Heart left ventricle (tissue), 16 donors: ENCODE data around the gene HTR6. TPM values are rescaled to one million over a fixed set of nuclear protein-coding genes. Genes with fewer than 3 reads are reported as not detected.

Source experiments
- ATAC-seq, 4 donors: fragments of 200-7000 bp; cut with Tn5 transposase; one replicate each; pipeline ENCODE4 v1.9.1; 2020 to 2022; ENCODE audit warnings: moderate library complexity in 4 of 4, mild to moderate bottlenecking in 3 of 4, moderate number of reproducible peaks in 1 of 4
- DNase-seq, 5 donors: peaks; one replicate each; pipeline ENCODE4 v3.0.0-alpha.2; 2020
- H3K27ac ChIP-seq, 12 donors: fragments of 200-600 bp; sonication (generic) in 4 of 12; one replicate each; pipeline versions ENCODE4 v1.5.0 to v1.8.0; 2016 to 2022; ENCODE audit warnings: mild to moderate bottlenecking in 2 of 12
- H3K27me3 ChIP-seq, 9 donors: fragments of 200-600 bp; sonication (generic) in 2 of 9; one replicate each; pipeline versions ENCODE4 v1.5.1 to v1.8.0; 2016 to 2022; ENCODE audit warnings: mild to moderate bottlenecking in 3 of 9
- H3K36me3 ChIP-seq, 9 donors: fragments of 200-600 bp; sonication (generic) in 2 of 9; one replicate each; pipeline versions ENCODE4 v1.5.0 to v1.8.0; 2018 to 2022; ENCODE audit warnings: mild to moderate bottlenecking in 2 of 9
- H3K4me1 ChIP-seq, 12 donors: fragments of 200-600 bp; sonication (generic) in 4 of 12; one replicate each; pipeline versions ENCODE4 v1.5.0 to v1.8.0; 2016 to 2022; ENCODE audit warnings: mild to moderate bottlenecking in 3 of 12
- H3K4me3 ChIP-seq, 12 donors: fragments of 200-600 bp; sonication (generic) in 4 of 12; one replicate each; pipeline versions ENCODE4 v1.5.0 to v1.8.0; 2017 to 2022; ENCODE audit warnings: mild to moderate bottlenecking in 9 of 12, moderate library complexity in 4 of 12
- H3K9me3 ChIP-seq, 12 donors: fragments of 200-600 bp; sonication (generic) in 4 of 12; one replicate each; pipeline versions ENCODE4 v1.5.0 to v1.8.0; 2016 to 2022; ENCODE audit warnings: mild to moderate bottlenecking in 1 of 12
- CTCF ChIP-seq, 12 donors: fragments of 200-600 bp; sonication (generic) in 4 of 12; IDR thresholded peaks; one replicate each; pipeline versions ENCODE4 v1.5.0 to v1.8.0; 2018 to 2022; ENCODE audit warnings: antibody characterized with exemption in 12 of 12, mild to moderate bottlenecking in 5 of 12
- POLR2A ChIP-seq, 2 donors: fragments of 450-650 bp; IDR thresholded peaks; one replicate each; pipeline ENCODE4 v1.6.1; 2017; ENCODE audit warnings: antibody characterized with exemption in 2 of 2, mild to moderate bottlenecking in 2 of 2, moderate library complexity in 2 of 2
- WGBS, 4 donors: extraction: QIAGEN DNeasy Blood & Tissue Kit in 2 of 4; methylation state at CpG; one replicate each; pipeline versions ENCODE4 v1.1.5 to v1.1.7; 2013 to 2018; 5-methylcytosine and 5-hydroxymethylcytosine counted together
- intact Hi-C, 10 donors: fragments of 100-400 bp; cut with DNase I; formaldehyde crosslinking; loops; one replicate each; pipeline versions ENCODE4 v1.11.1 to v1.14.2; 2022
- polyA plus RNA-seq, 2 donors: library from polyadenylated mRNA; stranded (reverse); fragments of 200-250 nt; gene quantifications; one replicate each; pipeline ENCODE4 v1.2.3, GENCODE V29; 2013
- total RNA-seq, 9 donors: library from RNA; depleted of rRNA in 2 of 9; stranded (reverse); fragments of >200 nt in 2 of 9; fragmentation: NEBNext Ultra II Directional in 3 of 9; extraction: Animal tissue kit (Norgen Biotek cat#: 25700) in 3 of 9; gene quantifications; one replicate each; pipeline versions ENCODE4 v1.1.0 to v1.2.4, GENCODE V29; 2016 to 2023
- donor health status: ischemic (EF 13 %, LVEDD 7.1; RV severe dilation, severe dysfunction).
- donor health status: healthy with polysubstance abuse.
- donor health status: DM: no; HTN: yes; CAD: no.
- donor health status: DM: no; HTN: no; CAD: no.
- donor health status: ischemic (EF 25% LVEDD 6.9; RV normal size, moderate dysfunction).
- donor health status: ischemic (EF 25% LVEDD 5.7; RV mildly dilated, moderate dysfunction).
- donor health status: healthy.
- donor health status: DM: yes; HTN: yes; CAD: no.
- donor health status: ischemic (EF 35%, LVEDD 5.7; RV mildly dilated, moderate dysfunction).
- donor health status: nonischemic (EF 11% LVEDD 7.7; RV severe dilation, severe dysfunction).
- donor health status: DM: yes; HTN: yes; CAD: no.
- donor health status: PGD.
- donor health status: ischemic (EF 29% LVEDD 5.4; RV normal size, mild dysfunction).
- donor health status: nonischemic (EF 23%, LVEDD 6.1; RV moderate dilation, normal function).

HTR6 gene
- total and polyA plus RNA-seq, 11 donors, result not detected

GRCh38 chr1:19675797-19676196, 11.1 kb downstream of the HTR6 start:
- peak in 1 of 5 donors; percentile 42 for DNase-seq
- ATAC-seq, result no peak
- Histone ChIP-seq H3K27me3 (peaks cover 0 to 8% (median 0%) of the 10 kb centered on the region in 9 donors), H3K9me3 (no peaks in the 10 kb centered on the region), H3K27ac (no peak overlapping the region), H3K36me3 (no peaks in the 10 kb centered on the region), H3K4me1 (no peaks in the 10 kb centered on the region), H3K4me3 (no peak overlapping the region)
- TF ChIP-seq POLR2A (IDR thresholded peaks at IDR 0.05) (no peak), CTCF (IDR thresholded peaks at IDR 0.05) (no peak)
- intact Hi-C loops, result no loop called here
- WGBS, 4 donors, result 62 to 77% (median 64%) methylated on average over 4 to 5 of the region's 5 CpGs

GRCh38 chr1:19676438-19676922, 11.8 kb downstream of the HTR6 start:
- Histone ChIP-seq H3K4me3 (no peak overlapping the region), H3K9me3 (no peaks in the 10 kb centered on the region), H3K36me3 (no peaks in the 10 kb centered on the region), H3K4me1 (no peaks in the 10 kb centered on the region), H3K27me3 (peaks cover 0 to 4% (median 0%) of the 10 kb centered on the region in 9 donors), H3K27ac (no peak overlapping the region)
- DNase-seq, result peak; percentile 63 to 81 (median 70)
- peak; percentile 66 to 93 (median 86) for ATAC-seq
- intact Hi-C loops, result no loop called here
- TF ChIP-seq POLR2A (IDR thresholded peaks at IDR 0.05) (no peak), CTCF (IDR thresholded peaks at IDR 0.05) (no peak)
- WGBS, 4 donors, result 21 to 25% (median 25%) methylated on average over 10 to 13 of the region's 13 CpGs

GRCh38 chr1:19678493-19678892, 13.8 kb downstream of the HTR6 start:
- intact Hi-C loops, result no loop called here
- WGBS, 4 donors, result 67 to 78% (median 76%) methylated on average over 6 to 11 of the region's 11 CpGs
- H3K9me3 ChIP-seq, result no peaks in the 10 kb centered on the region
- no peaks in the 10 kb centered on the region for H3K4me1 ChIP-seq
- no peak for ATAC-seq
- no peak for TF ChIP-seq CTCF (IDR thresholded peaks at IDR 0.05)
- no peak for TF ChIP-seq POLR2A (IDR thresholded peaks at IDR 0.05)
- no peak overlapping the region for H3K4me3 ChIP-seq
- H3K27ac ChIP-seq, result no peak overlapping the region
- DNase-seq, result peak in 1 of 5 donors; percentile 37
- H3K36me3 ChIP-seq, result peaks cover 0 to 8% (median 0%) of the 10 kb centered on the region in 9 donors
- no peaks in the 10 kb centered on the region for H3K27me3 ChIP-seq

DNA sequence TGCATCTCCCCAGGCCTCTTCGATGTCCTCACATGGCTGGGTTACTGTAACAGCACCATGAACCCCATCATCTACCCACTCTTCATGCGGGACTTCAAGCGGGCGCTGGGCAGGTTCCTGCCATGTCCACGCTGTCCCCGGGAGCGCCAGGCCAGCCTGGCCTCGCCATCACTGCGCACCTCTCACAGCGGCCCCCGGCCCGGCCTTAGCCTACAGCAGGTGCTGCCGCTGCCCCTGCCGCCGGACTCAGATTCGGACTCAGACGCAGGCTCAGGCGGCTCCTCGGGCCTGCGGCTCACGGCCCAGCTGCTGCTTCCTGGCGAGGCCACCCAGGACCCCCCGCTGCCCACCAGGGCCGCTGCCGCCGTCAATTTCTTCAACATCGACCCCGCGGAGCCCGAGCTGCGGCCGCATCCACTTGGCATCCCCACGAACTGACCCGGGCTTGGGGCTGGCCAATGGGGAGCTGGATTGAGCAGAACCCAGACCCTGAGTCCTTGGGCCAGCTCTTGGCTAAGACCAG, 14.3 kb downstream of the HTR6 start:
- Histone ChIP-seq H3K9me3 (no peaks in the 10 kb centered on the region), H3K4me3 (no peak overlapping the region), H3K27ac (no peak overlapping the region), H3K4me1 (no peaks in the 10 kb centered on the region), H3K27me3 (no peaks in the 10 kb centered on the region), H3K36me3 (peaks cover 0 to 8% (median 0%) of the 10 kb centered on the region in 9 donors)
- no peak for TF ChIP-seq CTCF (IDR thresholded peaks at IDR 0.05)
- TF ChIP-seq POLR2A (IDR thresholded peaks at IDR 0.05), result no peak
- 90 to 93% (median 92%) methylated on average over 19 to 34 of the region's 34 CpGs for WGBS, 4 donors
- intact Hi-C loops, result no loop called here
- ATAC-seq, result no peak
- peak in 1 of 5 donors; percentile 40 for DNase-seq
